Activated naive CD8-positive, alpha-beta T cell treated with anti-CD3 and anti-CD28 coated beads, Interleukin-2, amount 50 U/mL, for 16 hours (primary cell): ENCODE results near the gene PAEP.
"Not testable (repeated sequence)": the region's sequence is repeated elsewhere in the genome, so short reads cannot be mapped to it uniquely, and the experiment has no call there.

ENCODE experiments used
- DNase-seq: peaks from one replicate; pipeline ENCODE4 v3.0.0-alpha.2; 2020; ENCODE audit warnings: low read depth, low spot score

PAEP gene

DNA sequence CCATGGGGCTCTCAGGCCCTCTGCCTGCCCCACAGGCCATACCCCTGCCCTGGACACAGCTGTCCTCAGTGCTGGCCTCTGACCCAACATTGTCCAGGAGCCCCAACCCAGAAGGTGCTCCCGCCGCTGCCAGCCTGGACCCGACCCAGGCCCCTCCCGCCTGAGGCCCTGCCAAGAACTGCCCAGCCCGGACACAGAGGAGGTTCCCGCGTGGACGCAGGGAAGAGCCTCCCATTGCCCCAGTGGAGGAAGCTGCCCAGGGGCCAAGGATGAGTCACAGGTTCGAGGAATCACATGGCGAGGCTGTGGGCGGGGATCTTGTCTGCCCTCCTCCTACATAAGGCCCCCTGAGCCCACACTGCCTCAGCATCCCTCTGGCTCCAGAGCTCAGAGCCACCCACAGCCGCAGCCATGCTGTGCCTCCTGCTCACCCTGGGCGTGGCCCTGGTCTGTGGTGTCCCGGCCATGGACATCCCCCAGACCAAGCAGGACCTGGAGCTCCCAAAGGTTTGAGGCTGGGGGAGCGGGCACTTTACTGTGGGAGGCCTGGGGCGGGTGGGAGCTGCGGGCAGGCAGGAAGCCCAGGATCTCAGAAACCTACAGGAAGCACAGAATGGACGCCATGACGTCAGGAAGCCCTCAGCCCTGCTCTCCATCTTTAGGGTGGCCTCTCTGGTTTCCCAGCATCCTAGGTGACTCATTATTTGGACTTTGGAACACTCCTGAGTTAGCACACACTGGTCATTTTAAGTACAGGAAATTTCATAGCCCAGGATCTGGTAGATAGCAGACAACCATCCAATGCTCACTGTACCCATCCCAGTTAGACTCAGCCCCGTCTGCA, at the start of gene PAEP:
PAEP (plus strand) TSS at position 366 of the 844 bp plus-strand sequence.
- DNase-seq: no peak

DNA sequence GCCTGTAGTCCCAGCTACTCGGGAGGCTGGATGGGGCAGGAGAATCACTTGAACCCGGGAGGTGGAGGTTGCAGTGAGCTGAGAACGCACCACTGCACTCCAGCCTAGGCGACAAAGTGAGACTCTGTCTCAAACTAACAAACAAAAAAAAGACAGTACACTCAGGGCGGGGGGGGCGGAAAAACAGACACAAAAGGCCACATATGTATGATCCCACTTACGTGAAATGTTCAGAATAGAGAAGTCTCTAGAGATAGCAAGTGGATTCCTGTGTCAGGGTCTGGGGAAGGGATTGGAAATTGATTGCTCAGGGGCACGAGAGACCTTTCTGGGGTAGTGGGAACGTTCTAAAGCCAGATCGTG, 49.3 kb upstream of the PAEP start:
- no peak for DNase-seq

DNA sequence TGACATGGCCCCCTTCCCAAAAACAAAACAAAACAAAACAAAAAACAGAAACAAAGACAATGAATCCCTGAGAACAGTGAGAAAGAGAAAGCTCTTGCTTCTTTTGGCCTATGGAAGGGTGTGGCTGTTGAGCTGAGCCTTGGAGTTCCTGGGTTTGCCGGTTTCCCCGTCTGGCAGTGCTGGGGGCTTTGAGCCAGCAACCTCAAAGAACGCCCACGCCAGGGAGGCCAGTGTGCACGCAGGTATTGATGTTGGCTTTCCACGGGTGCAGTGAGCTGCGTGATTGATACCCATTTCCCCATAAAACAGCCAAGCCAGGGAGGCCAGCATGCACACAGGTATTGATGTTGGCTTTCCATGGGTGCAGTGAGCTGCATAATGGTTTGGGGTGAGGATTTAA, 48.7 kb upstream of the PAEP start:
- DNase-seq: no peak

DNA sequence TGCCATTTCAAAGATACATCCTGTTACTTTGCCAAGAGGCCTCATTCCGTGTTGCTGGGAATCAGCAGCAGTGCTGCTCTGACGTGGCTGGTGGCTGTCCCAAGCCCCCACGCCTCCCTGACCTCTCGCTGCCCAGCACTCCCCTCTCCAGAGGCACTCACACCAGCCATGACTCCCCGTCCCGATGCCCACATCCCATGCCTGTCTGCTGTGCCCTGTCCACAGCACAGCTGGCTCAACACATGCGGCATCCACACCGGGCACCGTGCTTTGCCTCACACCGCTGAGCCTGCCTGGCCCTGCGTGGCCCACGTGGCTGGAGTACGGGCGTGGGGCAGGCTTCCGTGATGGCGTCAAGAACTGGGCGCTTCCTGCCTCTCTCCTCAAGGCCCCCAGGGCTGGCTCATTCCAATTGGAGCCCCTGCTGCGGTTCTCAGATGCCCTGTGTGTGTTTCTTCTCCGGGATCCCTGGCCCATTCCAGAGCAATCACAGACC, 48.2 kb upstream of the PAEP start:
- DNase-seq: no peak

DNA sequence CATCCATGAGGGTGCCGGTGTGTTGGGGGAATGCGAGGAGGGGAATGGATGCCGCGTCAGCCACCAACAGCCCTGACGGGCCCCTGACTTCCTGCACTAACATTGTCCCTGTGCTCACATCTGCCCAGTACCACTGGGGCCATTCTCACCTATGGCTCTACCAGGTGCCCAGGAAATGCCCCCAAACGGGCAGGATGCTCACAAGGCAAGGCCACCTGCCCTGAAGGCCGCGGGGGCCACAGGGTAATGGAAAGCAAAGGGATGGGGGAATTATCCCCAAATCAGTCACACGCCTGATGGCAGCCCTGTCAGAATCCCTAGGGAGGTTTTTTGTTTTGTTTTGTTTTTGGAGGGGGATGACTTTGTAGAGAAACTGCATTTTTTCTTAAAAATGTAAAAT, 47.6 kb upstream of the PAEP start:
- not testable (repeated sequence) for DNase-seq

DNA sequence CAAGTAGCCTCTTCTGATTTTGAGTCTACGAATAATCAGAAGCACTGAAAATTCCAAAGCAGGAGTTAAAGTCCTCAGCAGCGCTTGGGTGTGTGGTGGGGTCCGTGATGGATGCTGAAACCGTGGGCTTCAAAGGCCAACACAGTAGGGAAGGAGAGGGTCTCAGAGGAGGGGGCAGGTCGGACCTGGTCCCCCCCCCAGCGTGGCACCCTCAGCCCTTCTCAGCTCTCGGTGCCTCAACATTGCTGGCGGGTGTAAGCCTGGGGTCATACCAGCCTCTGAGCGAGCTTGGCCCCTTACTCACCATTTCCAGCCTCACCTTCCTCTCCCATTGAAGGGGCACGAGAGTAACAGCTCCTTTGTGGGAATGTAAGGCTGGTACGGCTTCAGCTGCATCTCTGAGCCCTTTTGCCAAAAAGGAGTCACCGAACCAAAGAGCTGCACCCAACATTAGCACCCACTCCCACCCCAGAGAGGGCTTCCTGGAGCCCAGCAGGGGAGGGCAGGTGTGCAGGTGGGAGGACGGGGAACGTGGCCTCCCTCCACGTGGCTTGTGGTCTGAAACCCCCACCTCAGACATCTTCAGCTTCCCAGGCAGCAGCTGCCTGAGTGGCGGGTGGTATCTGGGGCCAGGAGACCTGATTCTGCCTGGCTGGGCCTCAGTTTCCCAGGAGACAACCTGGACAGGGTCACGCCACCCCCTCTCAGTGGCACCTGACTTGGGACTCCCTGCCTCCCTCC, 47.0 kb upstream of the PAEP start:
- no peak for DNase-seq

- no peak for DNase-seq
Measured at GRCh38 chr9:135515083-135515951, 46.2 kb upstream of the PAEP start.

DNA sequence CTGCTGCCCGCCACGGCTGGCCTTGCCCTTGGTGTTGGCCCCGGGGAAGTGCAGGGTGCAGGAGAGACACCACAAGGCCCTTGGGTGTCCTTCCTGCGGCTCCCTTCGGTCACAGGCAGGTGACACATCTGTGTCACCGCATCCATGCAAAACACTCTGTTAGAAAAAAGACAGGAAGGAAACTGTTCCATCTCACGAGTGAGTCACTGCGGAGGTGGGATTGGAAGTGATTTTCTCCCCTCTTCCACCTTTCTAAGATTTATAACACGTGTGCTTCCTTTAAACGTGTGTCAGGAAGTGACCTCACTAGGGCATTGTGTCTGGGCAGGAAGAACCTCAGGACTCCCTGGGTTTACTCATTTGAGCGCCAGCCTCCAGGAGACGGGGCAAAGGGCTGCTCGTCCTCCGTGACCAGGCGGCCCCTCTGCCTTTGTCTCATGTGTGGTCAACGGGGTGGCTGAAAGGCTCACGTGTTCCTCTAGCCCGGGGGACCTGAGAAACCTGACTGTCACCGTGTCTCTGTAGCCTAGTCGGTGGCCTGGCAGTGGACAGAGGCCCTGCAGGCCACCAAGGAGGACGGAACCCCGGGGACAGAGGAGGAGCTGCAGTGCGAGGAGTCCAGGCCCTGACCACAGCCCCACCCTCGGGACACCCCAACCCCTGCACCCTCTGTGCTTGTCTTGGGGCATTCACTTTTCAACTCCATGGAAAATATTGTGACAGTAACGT, 45.3 kb upstream of the PAEP start:
- DNase-seq: no peak

DNA sequence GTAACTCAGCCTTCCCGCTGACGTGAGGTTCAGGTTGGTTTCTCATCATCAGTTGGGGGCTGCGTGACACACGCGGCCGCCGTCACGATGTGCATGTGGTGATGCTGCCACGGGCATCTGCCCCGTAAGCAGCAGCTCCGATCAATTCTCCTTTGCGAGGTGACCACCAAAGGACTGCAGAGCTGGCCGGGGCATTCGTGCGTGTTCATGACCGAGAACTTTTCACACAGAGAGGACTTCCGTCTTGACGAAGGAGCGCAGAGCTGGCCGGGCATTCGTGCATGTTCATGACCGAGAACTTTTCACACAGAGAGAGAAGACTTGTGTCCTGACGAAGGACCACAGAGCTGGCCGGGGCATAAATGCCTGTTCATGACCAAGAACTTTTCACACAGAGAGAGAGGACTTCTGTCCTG, 44.1 kb upstream of the PAEP start:
- no peak for DNase-seq

- DNase-seq: no peak
Measured at GRCh38 chr9:135519179-135519971, 42.2 kb upstream of the PAEP start.

DNA sequence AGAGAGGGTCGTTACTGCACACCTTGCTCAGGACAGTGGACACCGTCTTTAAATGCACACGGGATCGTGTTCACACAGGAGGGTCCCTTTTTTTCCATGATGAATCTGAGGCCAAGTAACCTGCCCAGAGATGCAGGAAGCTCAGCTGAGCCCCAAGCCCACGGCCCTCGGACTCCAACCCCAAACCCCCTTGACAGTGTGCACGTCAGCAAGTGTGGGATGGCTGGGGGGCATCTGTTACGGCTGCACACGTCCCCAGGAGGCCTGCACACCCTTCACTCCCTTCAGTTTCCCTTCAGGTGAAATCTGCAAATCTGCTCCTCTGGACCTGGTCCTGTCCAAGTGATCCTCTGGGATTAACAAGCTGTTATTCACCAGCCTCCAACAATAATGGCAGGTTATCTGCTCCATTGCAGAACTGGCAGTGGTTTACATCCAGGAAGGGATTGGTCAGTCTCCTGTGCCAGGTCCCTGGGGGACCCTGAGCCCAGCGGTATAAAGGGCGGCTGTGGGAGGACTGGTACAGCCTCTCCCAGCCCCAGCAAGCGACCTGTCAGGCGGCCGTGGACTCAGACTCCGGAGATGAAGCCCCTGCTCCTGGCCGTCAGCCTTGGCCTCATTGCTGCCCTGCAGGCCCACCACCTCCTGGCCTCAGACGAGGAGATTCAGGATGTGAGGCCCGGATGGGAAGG, 40.5 kb upstream of the PAEP start, which contains the start of gene LCN1:
LCN1 (plus strand) TSS at position 525 of the 692 bp plus-strand sequence; CDS start at position 583, 58 bp downstream.
- no peak for DNase-seq

DNA sequence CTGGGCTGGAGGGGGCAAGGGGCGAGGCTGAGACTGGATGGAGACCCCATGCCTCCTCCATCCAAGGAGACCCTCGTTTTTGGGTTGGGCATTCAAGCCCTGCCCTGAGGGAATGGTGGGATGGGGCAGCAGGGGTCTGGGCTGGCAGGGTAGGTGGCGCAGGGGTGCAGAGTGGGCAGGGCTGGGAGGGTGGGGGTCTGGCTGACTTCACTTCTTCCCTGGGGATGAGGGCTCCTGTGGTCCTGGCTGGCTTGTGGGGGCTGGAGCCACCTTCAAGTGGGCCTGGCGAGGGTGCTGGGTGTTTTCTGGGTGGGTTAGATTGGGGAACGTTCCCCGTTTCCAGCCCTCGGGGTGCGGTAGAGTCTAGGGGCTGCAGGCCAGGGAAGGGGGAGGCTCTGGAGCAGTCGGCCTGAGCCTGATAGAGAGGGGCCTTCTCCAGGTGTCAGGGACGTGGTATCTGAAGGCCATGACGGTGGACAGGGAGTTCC, 39.9 kb upstream of the PAEP start:
- no peak for DNase-seq

GRCh38 chr9:135522137-135522877, 39.2 kb upstream of the PAEP start:
- DNase-seq: no peak

DNA sequence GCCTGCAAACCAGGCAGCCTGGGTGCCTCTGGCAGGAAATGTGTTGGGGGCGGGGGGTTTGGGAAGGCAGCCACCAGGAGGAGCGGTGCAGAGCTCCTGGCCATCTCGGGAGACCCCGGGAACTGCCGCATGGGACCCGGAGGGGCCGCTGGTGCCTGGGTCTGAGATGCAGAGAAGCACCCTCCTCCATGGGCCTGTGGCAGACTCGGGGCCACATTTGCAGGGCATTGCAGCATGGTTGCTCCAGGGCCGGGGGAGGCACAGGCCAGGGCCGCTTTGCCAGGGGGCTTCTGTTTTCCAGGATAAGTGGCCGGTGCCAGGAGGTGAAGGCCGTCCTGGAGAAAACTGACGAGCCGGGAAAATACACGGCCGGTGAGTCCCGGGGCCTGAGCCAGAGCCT, 38.6 kb upstream of the PAEP start:
- DNase-seq: no peak

DNA sequence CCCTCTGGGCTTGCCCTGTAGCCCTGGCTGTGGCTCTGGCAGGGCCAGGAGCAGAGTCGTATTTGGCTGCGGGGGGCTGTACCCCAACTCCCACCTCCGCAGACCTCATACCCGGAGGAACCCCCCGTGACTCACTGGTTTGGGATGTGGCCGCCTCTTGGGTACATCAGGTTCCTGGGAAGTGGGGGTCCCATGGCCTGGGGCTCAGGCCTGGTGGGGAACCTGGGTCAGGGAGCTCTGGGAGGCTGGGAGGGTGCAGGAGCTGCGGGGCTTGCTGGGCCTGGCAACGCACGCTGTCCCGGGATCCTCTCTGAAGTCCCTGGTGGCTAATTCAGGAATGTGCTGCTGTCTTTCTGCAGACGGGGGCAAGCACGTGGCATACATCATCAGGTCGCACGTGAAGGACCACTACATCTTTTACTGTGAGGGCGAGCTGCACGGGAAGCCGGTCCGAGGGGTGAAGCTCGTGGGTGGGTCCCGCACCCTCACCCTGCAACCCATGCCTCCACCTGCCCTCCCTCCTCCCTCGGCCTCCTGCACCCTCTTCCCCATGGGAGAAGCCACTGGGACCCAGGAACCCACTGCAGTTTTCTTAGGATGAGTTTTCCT, 37.9 kb upstream of the PAEP start:
- no peak for DNase-seq

DNA sequence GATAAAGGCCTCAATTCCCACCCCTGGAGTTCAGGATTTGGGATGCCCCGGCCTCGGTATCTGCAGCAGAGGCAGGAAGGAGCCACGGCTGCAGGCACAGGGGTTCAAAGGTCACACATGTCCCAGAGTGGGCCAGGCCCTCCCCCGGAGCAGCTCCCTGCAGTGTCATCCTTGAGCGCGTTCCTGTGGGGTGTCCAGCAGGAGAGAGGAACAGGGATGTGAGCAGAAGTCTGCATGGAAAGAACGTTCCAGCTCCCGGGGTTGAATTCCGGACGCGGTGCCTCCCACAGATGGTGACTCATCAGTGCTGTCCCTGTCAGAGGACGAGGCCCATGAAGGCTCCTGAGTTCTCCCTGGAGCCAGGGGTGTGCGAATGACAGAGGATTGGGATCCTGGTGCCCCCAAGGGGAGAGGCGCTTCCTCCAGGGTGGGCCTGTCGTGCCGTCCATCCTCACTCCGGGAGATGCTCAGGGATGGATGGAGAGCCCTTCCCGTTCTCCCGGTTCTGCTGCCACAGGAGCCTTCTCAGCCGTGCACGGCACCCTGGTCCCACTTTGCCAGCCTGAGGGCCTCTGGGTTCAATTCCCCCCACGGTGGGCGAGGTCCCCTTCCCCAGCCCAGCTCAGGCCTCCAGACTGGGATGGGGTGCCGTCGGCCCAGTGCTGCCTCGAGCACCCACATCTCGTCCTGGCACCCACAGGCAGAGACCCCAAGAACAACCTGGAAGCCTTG, 37.3 kb upstream of the PAEP start:
- no peak for DNase-seq

GRCh38 chr9:135525241-135526088, 36.1 kb upstream of the PAEP start:
- no peak for DNase-seq
